ENCODE data around the gene ARID3A.

The ARID3A gene

DNA sequence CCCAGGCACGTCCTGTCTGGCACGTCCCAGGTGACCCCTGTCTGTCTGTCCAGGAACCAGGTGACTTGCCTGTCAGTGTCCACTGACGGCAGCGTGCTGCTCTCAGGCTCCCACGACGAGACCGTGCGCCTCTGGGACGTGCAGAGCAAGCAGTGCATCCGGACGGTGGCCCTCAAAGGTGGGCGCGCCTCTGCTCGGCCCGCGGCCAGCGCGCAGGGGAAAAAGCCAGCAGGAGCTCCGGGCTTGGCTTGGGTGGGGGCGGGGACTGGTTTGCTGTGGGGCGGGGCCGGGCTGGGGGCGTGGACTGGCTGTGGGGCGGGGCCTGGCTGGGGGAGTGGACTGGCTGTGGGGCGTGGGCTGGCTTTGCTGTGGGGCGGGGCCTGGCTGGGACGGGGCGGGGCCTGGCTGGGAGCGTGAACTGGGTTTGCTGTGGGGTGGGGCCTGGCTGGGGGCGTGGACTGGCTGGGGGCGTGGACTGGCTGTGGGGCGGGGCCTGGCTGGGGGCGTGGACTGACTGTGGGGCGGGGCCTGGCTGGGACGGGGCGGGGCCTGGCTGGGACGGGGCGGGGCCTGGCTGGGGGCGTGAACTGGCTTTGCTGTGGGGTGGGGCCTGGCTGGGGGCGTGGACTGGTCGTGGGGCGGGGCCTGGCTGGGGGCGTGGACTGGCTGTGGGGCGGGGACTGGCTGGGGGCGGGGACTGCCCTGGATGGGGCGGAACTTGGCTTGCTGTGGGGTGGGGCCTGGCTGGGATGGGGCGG is 65.5 kb downstream of the ARID3A start:
- no peak overlapping the region for H3K9ac ChIP-seq (ENCODE audit: insufficient read length)
- no peak for DNase-seq (ENCODE audit: low read depth, low spot score)
- H3K36me3 ChIP-seq (ENCODE audit: insufficient read depth, low read length) = peaks cover 29% of the 10 kb centered on the region; the same call in 1 of the 2 replicates

DNA sequence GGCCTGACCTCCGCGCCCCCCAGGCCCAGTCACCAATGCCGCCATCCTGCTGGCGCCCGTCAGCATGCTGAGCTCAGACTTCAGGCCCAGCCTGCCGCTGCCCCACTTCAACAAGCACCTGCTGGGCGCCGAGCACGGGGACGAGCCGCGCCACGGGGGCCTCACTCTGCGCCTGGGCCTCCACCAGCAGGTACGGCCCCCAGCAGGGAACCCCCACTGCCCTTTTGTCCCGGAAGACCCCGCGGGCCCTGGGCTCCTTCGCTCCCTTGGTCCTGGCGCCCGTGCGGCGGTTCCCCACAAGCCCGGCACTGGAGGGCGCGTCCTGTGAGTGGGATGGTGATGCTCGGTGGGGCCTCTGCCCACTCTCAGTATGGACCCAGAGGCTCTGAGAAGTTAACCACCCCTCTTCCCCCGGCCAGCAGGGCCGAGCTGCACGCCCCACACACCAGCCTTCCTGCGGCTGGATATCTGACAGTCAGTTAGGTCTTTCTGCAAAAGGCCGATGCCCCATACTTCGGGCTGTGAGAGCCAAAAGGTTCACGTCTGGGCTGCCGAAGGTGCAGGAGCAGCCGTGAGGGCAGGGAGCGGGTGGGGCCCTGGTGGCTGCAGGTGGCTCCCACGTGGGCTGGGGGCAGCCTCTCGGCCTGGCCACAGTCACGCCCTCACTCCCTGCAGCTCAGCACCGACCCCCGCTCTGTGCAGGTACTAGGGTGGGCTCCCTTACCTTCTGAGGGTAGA is 66.3 kb downstream of the ARID3A start:
- Histone ChIP-seq H3K4me3 (no peak overlapping the region), H3K27ac (no peak overlapping the region), H3K36me3 (ENCODE audit: insufficient read depth, low read length) (peaks cover 24% of the 10 kb centered on the region; the same call in 1 of the 2 replicates), H3K9me3 (ENCODE audit: low read depth, low read length) (no peaks in the 10 kb centered on the region), H3K9ac (ENCODE audit: insufficient read length) (no peak overlapping the region)
- DNase-seq (ENCODE audit: low read depth, low spot score) = no peak
- TF ChIP-seq FOXP2 (optimal IDR thresholded peaks at IDR 0.05; ENCODE audit: control extremely low read depth, extremely low read length, insufficient read depth) = no peak

More for the DNA sequence above, 65.5 kb downstream of the ARID3A start:
- Histone ChIP-seq H3K4me3 (no peak overlapping the region), H3K9me3 (ENCODE audit: low read depth, low read length) (no peaks in the 10 kb centered on the region), H3K27ac (no peak overlapping the region)
- TF ChIP-seq EZH2 (IDR thresholded peaks at IDR 0.05) (no peak), FOXP2 (optimal IDR thresholded peaks at IDR 0.05; ENCODE audit: control extremely low read depth, extremely low read length, insufficient read depth) (no peak), POLR2AphosphoS5 (IDR thresholded peaks at IDR 0.05; ENCODE audit: borderline replicate concordance, low read depth, low read length) (no peak)

DNA sequence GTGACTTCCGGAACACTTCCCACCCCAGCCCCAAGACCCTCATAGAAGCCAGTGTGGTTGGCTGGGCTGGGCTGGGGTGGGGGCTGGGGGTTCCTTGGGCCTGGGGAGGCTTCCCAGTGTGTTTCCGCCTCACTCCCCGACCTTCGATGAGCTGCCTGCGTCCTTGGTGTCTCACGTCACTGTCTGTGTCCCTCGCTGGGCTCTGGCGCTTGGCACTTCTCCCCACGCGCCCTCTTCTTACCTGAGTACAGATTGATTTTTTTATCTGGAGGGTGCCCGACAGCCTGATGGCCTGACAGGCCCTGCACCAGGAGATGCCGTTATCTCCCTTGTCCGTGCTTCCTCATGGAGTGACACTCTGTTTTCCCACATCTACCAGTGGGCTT is 66.8 kb downstream of the ARID3A start:
- no peak overlapping the region for H3K9ac ChIP-seq (ENCODE audit: insufficient read length)
- no peaks in the 10 kb centered on the region for H3K9me3 ChIP-seq (ENCODE audit: low read depth, low read length)
- DNase-seq (ENCODE audit: low read depth, low spot score) = no peak
- H3K4me3 ChIP-seq = no peak overlapping the region
- H3K27ac ChIP-seq = no peak overlapping the region
- peaks cover 21% of the 10 kb centered on the region; the same call in 1 of the 2 replicates for H3K36me3 ChIP-seq (ENCODE audit: insufficient read depth, low read length)
- no peak for TF ChIP-seq FOXP2 (optimal IDR thresholded peaks at IDR 0.05; ENCODE audit: control extremely low read depth, extremely low read length, insufficient read depth)
- TF ChIP-seq EZH2 (IDR thresholded peaks at IDR 0.05) = no peak
- TF ChIP-seq POLR2AphosphoS5 (IDR thresholded peaks at IDR 0.05; ENCODE audit: borderline replicate concordance, low read depth, low read length) = no peak

DNA sequence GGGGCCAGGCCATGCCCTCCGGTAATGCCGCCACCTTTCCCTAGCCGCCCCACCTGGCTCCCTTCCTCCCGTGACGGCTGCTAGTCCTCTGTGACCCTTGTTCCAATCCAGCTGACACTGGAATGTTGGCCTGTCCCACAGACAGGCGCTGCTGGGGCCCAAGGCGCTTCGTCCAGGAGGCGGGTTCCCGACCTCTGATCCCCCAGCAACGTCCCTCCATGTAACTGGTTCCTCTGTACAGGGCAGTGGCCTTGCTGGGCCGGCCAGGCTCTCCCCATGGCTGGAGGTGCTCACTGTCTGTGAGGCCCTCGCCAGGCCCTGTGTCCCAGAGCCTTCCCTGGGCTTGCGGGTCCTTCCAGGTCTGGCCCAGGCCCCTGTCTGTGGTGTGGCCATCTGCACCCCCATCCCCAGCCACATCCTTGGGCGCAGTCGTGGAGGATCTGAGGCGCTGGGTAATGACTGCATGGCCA is 67.6 kb downstream of the ARID3A start:
- no peak overlapping the region for H3K4me3 ChIP-seq
- TF ChIP-seq EZH2 (IDR thresholded peaks at IDR 0.05) (no peak), POLR2AphosphoS5 (IDR thresholded peaks at IDR 0.05; ENCODE audit: borderline replicate concordance, low read depth, low read length) (no peak), FOXP2 (optimal IDR thresholded peaks at IDR 0.05; ENCODE audit: control extremely low read depth, extremely low read length, insufficient read depth) (no peak)
- no peak overlapping the region for H3K27ac ChIP-seq
- H3K9me3 ChIP-seq (ENCODE audit: low read depth, low read length) = no peaks in the 10 kb centered on the region
- H3K9ac ChIP-seq (ENCODE audit: insufficient read length) = no peak overlapping the region
- DNase-seq (ENCODE audit: low read depth, low spot score) = no peak
- peaks cover 21% of the 10 kb centered on the region; the same call in 1 of the 2 replicates for H3K36me3 ChIP-seq (ENCODE audit: insufficient read depth, low read length)

DNA sequence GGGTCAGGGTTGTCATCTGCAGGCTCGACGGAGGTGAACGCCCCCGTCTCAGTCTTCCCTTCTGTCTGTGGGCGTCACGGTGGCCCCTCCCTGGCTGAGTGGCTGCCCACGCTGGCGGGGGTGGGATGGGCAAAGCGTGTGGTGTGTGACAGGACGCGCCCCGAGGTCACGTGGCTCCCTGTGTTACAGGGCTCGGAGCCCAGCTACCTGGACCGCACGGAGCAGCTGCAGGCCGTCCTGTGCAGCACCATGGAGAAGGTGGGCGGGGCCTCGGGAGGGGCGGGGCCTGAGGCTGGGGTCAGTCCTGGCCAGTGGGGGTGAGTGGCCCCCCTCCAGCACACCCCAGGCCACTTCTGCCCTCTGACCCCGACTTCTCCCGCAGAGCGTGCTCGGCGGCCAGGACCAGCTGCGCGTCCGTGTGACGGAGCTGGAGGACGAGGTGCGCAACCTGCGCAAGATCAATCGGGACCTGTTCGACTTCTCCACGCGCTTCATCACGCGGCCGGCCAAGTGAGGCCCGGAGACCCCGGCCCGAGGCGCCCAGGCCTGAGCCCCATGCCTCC is 68.1 kb downstream of the ARID3A start:
- Histone ChIP-seq H3K9ac (ENCODE audit: insufficient read length) (no peak overlapping the region), H3K27ac (no peak overlapping the region), H3K9me3 (ENCODE audit: low read depth, low read length) (no peaks in the 10 kb centered on the region), H3K36me3 (ENCODE audit: insufficient read depth, low read length) (peaks cover 21% of the 10 kb centered on the region; the same call in 1 of the 2 replicates), H3K4me3 (no peak overlapping the region)
- TF ChIP-seq EZH2 (IDR thresholded peaks at IDR 0.05) = no peak
- TF ChIP-seq POLR2AphosphoS5 (IDR thresholded peaks at IDR 0.05; ENCODE audit: borderline replicate concordance, low read depth, low read length) = no peak
- no peak for TF ChIP-seq FOXP2 (optimal IDR thresholded peaks at IDR 0.05; ENCODE audit: control extremely low read depth, extremely low read length, insufficient read depth)
- DNase-seq (ENCODE audit: low read depth, low spot score) = no peak

DNA sequence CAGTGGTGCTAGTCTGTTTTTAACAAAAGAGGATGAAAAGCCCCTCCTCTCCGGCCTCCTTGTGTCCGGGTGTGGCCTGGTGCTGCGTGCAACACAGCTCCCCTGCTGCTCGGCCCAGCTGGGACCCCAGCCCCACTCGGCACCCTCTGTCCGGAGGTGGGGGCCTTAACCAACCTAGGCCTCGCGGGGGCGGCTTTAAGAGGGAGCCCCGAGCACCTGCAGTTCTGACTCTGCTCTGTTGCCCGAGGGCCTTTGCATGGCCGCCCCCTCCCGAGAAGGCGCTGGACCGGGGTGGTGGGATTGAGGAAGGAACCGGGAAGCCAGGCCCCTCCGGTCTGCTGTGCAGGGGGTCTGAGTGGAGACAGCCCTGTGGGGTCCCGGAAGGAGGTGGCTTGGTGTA is 68.7 kb downstream of the ARID3A start:
- DNase-seq (ENCODE audit: low read depth, low spot score) = no peak
- H3K4me3 ChIP-seq = no peak overlapping the region
- H3K27ac ChIP-seq = no peak overlapping the region
- no peak for TF ChIP-seq EZH2 (IDR thresholded peaks at IDR 0.05)
- TF ChIP-seq FOXP2 (optimal IDR thresholded peaks at IDR 0.05; ENCODE audit: control extremely low read depth, extremely low read length, insufficient read depth) = no peak
- TF ChIP-seq POLR2AphosphoS5 (IDR thresholded peaks at IDR 0.05; ENCODE audit: borderline replicate concordance, low read depth, low read length) = no peak
- H3K36me3 ChIP-seq (ENCODE audit: insufficient read depth, low read length) = peaks cover 21% of the 10 kb centered on the region; the same call in 1 of the 2 replicates
- H3K9ac ChIP-seq (ENCODE audit: insufficient read length) = no peak overlapping the region
- H3K9me3 ChIP-seq (ENCODE audit: low read depth, low read length) = no peaks in the 10 kb centered on the region

DNA sequence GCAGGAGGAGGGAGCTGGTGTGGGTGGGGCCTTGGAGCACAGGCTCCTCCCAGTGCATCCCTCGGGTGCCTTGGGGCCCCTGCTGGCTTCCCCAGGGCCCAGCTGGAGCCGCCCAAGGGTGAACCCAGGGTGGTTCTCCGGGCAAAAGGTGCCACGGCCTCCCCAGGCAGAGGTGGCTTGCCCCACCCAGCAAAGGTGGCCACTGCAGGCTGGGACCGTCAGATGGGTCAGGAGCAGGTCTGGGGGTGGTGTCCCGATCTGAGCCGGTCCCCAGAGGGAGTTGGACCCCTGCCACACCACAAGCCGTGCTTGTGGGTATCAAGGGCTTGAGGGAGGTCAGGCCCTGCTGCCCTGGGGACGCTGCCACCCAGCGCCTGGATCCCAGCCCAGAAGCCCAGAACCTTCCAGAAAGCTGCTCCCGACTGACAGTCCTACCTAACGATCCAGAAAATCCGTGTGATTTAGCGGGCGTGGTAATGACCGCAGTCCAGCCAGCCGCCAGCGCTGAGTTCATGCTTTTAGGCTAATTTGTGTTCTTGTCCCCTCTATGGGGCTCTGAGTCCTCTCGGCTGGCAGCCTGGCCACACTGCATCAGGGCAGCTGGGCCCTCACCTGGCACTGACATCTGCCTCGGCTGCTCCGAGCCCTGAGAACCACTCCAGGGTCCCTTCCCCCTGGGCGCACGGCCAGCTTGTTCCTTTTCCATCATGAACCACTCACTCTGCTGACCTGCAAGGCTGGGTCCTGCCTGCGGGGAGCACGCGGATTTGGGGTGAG is 69.4 kb downstream of the ARID3A start:
- H3K36me3 ChIP-seq (ENCODE audit: insufficient read depth, low read length) = peaks cover 15% of the 10 kb centered on the region; the same call in 1 of the 2 replicates
- DNase-seq (ENCODE audit: low read depth, low spot score) = no peak
- no peak for TF ChIP-seq FOXP2 (optimal IDR thresholded peaks at IDR 0.05; ENCODE audit: control extremely low read depth, extremely low read length, insufficient read depth)
- no peak for TF ChIP-seq POLR2AphosphoS5 (IDR thresholded peaks at IDR 0.05; ENCODE audit: borderline replicate concordance, low read depth, low read length)
- no peak for TF ChIP-seq EZH2 (IDR thresholded peaks at IDR 0.05)
- no peak overlapping the region for H3K27ac ChIP-seq
- no peak overlapping the region for H3K4me3 ChIP-seq
- H3K9ac ChIP-seq (ENCODE audit: insufficient read length) = no peak overlapping the region
- H3K9me3 ChIP-seq (ENCODE audit: low read depth, low read length) = no peaks in the 10 kb centered on the region

All from SK-N-MC (cell line).